HFFc6 (cell line): ENCODE data around the gene APBB2. TPM values are rescaled to one million over a fixed set of nuclear protein-coding genes. Genes with fewer than 3 reads are reported as not detected.

Experiments used
- DNase-seq: peaks from one replicate; pipeline ENCODE4 v3.0.0-alpha.2; 2018
- H3K27ac Mint-ChIP-seq: 2 replicates; pipeline ENCODE4 v1.8.0; 2020; ENCODE audit warnings: mild to moderate bottlenecking, mixed read lengths
- H3K27me3 Mint-ChIP-seq: 2 replicates; pipeline ENCODE4 v1.8.0; 2021; ENCODE audit warnings: mild to moderate bottlenecking, moderate library complexity, mixed read lengths; ENCODE audit not compliant: insufficient read depth
- H3K36me3 Mint-ChIP-seq: 2 replicates; pipeline ENCODE4 v1.8.0; 2021; ENCODE audit warnings: low read depth, mixed read lengths
- H3K4me1 Mint-ChIP-seq: 2 replicates; pipeline ENCODE4 v1.8.0; 2020; ENCODE audit warnings: low read depth, mixed read lengths
- H3K4me3 Mint-ChIP-seq: 2 replicates; pipeline ENCODE4 v1.8.0; 2020; ENCODE audit warnings: mild to moderate bottlenecking, moderate library complexity, mixed read lengths
- H3K9me3 Mint-ChIP-seq: 2 replicates; pipeline ENCODE4 v1.8.0; 2020; ENCODE audit warnings: mild to moderate bottlenecking, mixed read lengths
- total RNA-seq, 6 experiments: library from RNA; stranded (reverse); fragmentation: NEBNext Ultra II Directional; extraction: Animal tissue kit (Norgen Biotek cat#: 25700); gene quantifications; 2 replicates in 1 of 6; 3 replicates in 5 of 6; pipeline ENCODE4 v1.2.3, GENCODE V29; 2021
- TF ChIP-seq, protein P1 (sequence below): fragments of 200-600 bp; sonication (generic); IDR thresholded peaks from 2 replicates; pipeline ENCODE4 v1.5.0; 2021; ENCODE audit warnings: antibody characterized with exemption, mild to moderate bottlenecking

APBB2 gene
- total RNA-seq, 6 experiments from 2014 or later: 32.4 to 45.5 (median 35.8) TPM

DNA sequence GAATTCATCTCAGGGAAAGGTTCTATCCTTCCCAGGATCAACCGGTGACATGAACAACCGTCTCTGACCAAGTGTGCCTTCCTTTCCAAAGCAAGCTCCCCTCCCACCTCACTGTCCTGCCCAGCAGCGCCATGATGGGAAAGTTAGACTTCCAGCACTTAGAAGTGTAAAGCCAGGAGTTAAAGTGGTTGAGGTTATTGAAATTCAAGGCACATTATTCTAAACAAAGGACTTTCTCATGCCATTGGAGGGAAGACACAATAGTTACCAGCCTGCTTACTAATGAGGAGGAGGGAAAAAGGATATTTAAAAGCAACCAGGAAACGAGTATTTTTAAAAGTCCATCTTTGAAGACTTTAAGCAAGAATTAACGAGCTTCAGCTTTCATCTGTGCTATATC is 367.8 kb downstream of the APBB2 start:
- DNase-seq: no peak
- Mint-ChIP-seq H3K27me3 (no peaks in the 10 kb centered on the region), H3K4me1 (peaks cover 32% of the 10 kb centered on the region), H3K27ac (no peak overlapping the region), H3K9me3 (no peaks in the 10 kb centered on the region), H3K36me3 (peaks cover 7% of the 10 kb centered on the region; the same call in 1 of the 2 replicates), H3K4me3 (no peak overlapping the region)
- TF ChIP-seq, protein P1, sequence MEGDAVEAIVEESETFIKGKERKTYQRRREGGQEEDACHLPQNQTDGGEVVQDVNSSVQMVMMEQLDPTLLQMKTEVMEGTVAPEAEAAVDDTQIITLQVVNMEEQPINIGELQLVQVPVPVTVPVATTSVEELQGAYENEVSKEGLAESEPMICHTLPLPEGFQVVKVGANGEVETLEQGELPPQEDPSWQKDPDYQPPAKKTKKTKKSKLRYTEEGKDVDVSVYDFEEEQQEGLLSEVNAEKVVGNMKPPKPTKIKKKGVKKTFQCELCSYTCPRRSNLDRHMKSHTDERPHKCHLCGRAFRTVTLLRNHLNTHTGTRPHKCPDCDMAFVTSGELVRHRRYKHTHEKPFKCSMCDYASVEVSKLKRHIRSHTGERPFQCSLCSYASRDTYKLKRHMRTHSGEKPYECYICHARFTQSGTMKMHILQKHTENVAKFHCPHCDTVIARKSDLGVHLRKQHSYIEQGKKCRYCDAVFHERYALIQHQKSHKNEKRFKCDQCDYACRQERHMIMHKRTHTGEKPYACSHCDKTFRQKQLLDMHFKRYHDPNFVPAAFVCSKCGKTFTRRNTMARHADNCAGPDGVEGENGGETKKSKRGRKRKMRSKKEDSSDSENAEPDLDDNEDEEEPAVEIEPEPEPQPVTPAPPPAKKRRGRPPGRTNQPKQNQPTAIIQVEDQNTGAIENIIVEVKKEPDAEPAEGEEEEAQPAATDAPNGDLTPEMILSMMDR: no peak

DNA sequence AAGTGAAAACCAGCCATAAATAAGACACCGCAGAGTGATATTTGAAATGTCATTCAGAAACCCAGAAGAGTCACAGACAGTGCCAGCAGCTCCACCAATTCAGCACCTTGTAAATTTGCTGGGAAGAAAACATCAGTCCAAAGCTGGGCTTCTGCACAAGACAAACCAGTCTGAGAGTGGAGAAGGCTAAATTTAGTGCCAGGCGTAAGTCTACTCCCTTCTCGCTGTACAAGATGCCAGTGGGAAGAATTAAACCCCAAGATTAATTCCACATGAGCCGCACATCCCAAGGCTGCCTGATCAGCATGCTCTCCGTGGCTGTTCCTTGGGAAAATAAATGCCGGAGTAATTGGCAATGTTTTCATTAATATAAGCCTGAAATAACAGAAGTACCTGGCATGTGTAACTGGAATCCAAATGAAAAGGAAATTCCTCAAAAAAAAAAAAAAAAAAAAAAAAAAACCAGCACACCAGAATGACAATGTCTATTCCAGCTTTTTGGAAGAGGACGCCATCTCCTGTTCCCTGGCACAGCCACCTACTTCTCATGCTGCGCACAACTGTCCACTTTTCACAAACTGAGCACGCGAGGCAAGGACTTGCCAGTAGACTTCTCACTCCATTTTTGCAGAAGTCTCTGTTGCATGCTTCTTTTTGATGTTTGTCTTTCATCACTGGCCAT is 369.0 kb downstream of the APBB2 start:
- peaks cover 7% of the 10 kb centered on the region; the same call in 1 of the 2 replicates for H3K36me3 Mint-ChIP-seq
- no peaks in the 10 kb centered on the region for H3K9me3 Mint-ChIP-seq
- DNase-seq: no peak
- no peak overlapping the region for H3K4me3 Mint-ChIP-seq
- H3K27ac Mint-ChIP-seq: no peak overlapping the region
- peaks cover 41% of the 10 kb centered on the region for H3K4me1 Mint-ChIP-seq
- TF ChIP-seq, protein P1: no peak
- no peaks in the 10 kb centered on the region; the same call in 1 of the 2 replicates for H3K27me3 Mint-ChIP-seq

DNA sequence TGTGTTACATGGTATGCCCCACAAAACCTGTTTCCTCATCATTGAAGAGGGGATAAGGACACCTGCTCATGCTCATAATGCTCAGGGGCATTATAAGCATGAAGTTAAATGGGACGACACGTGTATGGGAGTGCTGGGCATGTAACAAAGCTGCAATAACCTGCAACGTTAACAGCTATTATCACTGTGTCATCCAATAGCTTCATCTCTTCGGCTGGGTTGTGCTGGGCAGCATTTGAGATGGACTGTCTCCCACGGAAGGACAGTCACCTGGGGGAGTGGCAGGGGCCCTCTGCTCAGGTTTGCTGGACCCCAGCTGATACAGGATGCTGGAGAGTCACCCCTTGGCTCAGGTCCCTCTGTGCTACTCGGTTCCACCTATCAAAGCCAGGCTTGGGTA is 370.1 kb downstream of the APBB2 start:
- Mint-ChIP-seq H3K27ac (no peak overlapping the region), H3K36me3 (peaks cover 7% of the 10 kb centered on the region; the same call in 1 of the 2 replicates), H3K4me1 (peaks cover 39% of the 10 kb centered on the region), H3K27me3 (no peaks in the 10 kb centered on the region; the same call in none of the 2 replicates), H3K9me3 (no peaks in the 10 kb centered on the region), H3K4me3 (no peak overlapping the region)
- DNase-seq: no peak
- TF ChIP-seq, protein P1: no peak

DNA sequence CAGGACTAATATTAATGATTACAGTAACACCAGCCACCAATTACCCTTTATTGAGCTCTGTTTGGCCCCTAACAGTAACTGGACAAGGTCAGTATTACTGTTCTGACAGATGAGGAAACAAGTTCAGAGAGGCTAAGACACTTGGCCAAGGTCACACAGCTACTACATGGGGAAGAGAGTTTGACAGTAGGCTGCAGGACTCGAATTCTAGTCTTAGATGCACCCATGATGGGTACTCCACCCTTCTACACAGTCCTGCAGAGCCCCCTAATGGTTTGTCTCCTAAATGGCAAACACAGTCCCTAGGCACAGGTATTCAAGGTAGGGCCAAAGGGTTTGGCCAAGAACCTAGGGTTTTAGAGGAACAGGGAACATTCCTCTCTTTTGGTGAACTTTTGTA is 370.6 kb downstream of the APBB2 start:
- Mint-ChIP-seq H3K4me3 (no peak overlapping the region), H3K9me3 (no peaks in the 10 kb centered on the region), H3K27me3 (peaks cover 2% of the 10 kb centered on the region), H3K4me1 (peaks cover 33% of the 10 kb centered on the region), H3K36me3 (peaks cover 7% of the 10 kb centered on the region; the same call in 1 of the 2 replicates), H3K27ac (no peak overlapping the region; the same call in 1 of the 2 replicates)
- no peak for DNase-seq
- TF ChIP-seq, protein P1: peak; percentile 30; the same call in 1 of the 2 replicates

DNA sequence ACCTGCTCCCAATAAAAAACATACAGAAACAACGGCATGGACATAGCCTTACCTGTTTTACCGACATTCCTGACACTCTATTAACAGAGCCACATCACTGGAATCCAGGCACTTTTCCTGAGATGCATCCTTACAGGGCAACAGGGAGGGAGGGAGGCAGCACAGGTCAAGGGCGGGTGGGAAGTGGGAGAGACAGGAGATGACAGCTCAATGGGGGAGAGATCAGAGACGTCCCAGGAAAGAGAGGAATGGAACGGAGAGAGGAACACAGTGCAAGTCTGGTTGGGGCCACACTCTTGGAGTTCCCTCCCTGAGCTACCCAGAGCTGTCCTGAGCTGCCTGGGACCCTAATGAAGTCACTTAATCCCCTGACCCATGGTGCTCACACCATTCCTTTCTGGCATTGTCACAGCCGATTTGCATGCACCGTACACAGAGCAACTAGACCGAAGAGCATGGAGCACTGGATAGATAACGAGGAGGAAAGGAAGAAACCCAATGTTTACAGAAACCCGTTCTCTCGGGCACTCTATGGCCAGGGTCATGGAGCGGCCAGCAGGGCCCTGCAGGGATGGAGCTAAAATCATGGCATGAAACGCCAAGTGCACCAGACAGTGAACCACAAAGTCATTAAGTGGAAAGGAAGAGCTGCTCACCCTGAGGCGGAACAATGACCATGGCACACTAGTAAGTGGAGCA is 371.5 kb downstream of the APBB2 start:
- no peak for DNase-seq
- H3K4me3 Mint-ChIP-seq: peak overlapping the region; percentile 48
- TF ChIP-seq, protein P1: no peak
- peak overlapping the region; percentile 49 for H3K27ac Mint-ChIP-seq
- H3K27me3 Mint-ChIP-seq: peaks cover 4% of the 10 kb centered on the region
- no peaks in the 10 kb centered on the region for H3K9me3 Mint-ChIP-seq
- peaks cover 7% of the 10 kb centered on the region; the same call in 1 of the 2 replicates for H3K36me3 Mint-ChIP-seq
- peaks cover 30% of the 10 kb centered on the region for H3K4me1 Mint-ChIP-seq
